Naive thymus-derived CD8-positive, alpha-beta T cell (primary cell): ENCODE measurements around the gene LHFPL5. TPM values are rescaled to one million over a fixed set of nuclear protein-coding genes. Genes with fewer than 3 reads are reported as not detected.
A peak's percentile ranks its signal among the peaks of the same experiment; 100 is the strongest.

Experiments used
- ATAC-seq, 2 donors: fragments of 150-1000 bp; cut with Tn5 transposase in 1 of 2; sonication (Bioruptor Pico), chemical (Tn5 transposase) in 1 of 2; 1 replicate in 1 of 2; 2 replicates in 1 of 2; pipeline ENCODE4 v1.10.0; 2021; ENCODE audit warnings: mild to moderate bottlenecking in 2 of 2, moderate library complexity in 2 of 2
- POLR2A ChIA-PET: fragments of 350-600 bp; sonication (Branson Sonifier 250); formaldehyde crosslinking; loops from one replicate; lab custom pipeline; 2021; ENCODE audit warnings: antibody characterized with exemption; lab: Charles Lee
- DNase-seq, 10 donors: peaks; one replicate each; pipeline versions ENCODE4 v3.0.0 to v3.0.0-alpha.2; 2020 to 2022
- H3K27ac Mint-ChIP-seq, 10 donors: one replicate each; pipeline ENCODE4 v1.8.0; 2020 to 2022; ENCODE audit warnings: mild to moderate bottlenecking in 10 of 10, mixed read lengths in 10 of 10, moderate library complexity in 4 of 10, inconsistent platforms in 1 of 10
- H3K27me3 Mint-ChIP-seq, 5 donors: one replicate each; pipeline ENCODE4 v1.8.0; 2021 to 2022; ENCODE audit warnings: mixed read lengths in 5 of 5
- H3K36me3 Mint-ChIP-seq, 3 donors: one replicate each; pipeline ENCODE4 v1.8.0; 2020 to 2022; ENCODE audit warnings: mixed read lengths in 3 of 3, mild to moderate bottlenecking in 2 of 3, inconsistent platforms in 1 of 3
- H3K4me1 Mint-ChIP-seq, 4 donors: one replicate each; pipeline ENCODE4 v1.8.0; 2021 to 2022; ENCODE audit warnings: mixed read lengths in 4 of 4
- H3K4me3 Mint-ChIP-seq, 10 donors: one replicate each; pipeline ENCODE4 v1.8.0; 2020 to 2022; ENCODE audit warnings: mild to moderate bottlenecking in 10 of 10, mixed read lengths in 10 of 10, moderate library complexity in 6 of 10, inconsistent platforms in 1 of 10
- H3K9me3 Mint-ChIP-seq, 9 donors: one replicate each; pipeline ENCODE4 v1.8.0; 2020 to 2022; ENCODE audit warnings: mixed read lengths in 9 of 9, mild to moderate bottlenecking in 3 of 9, inconsistent platforms in 1 of 9, moderate library complexity in 1 of 9
- polyA plus RNA-seq, 3 donors: library from polyadenylated mRNA; unstranded; fragments of 300-500 nt; fragmentation: Illumina TruSeq; gene quantifications; one replicate each; pipeline ENCODE4 v1.2.3, GENCODE V29; 2021
- total RNA-seq, 8 experiments: library from RNA in 2 of 8; stranded (reverse) in 2 of 8; gene quantifications; one replicate each; pipeline ENCODE4 v1.2.3 and lab custom pipeline; 2021 to 2026

Gene LHFPL5
- total and polyA plus RNA-seq, 5 experiments from 2014 or later, result not detected

- Mint-ChIP-seq H3K4me1 (peaks cover 0 to 13% (median 9%) of the 10 kb centered on the region in 4 donors), H3K4me3 (no peak within 1 kb of the TSS), H3K27me3 (peaks cover 15 to 64% (median 36%) of the 10 kb centered on the region in 5 donors), H3K27ac (no peak within 1 kb of the TSS), H3K36me3 (no peaks in the 10 kb centered on the region), H3K9me3 (peaks cover 0 to 2% (median 0%) of the 10 kb centered on the region in 9 donors)
- ATAC-seq (no peak), DNase-seq (no peak)
- POLR2A ChIA-PET, result no interaction called here
Observed at GRCh38 chr6:35780719-35781118, 24.4 kb upstream of the LHFPL5 start, which contains the start of gene CLPSL1. Gene CLPSL1, plus strand, starts transcription at chr6:35781019. Its CDS starts 92 bp downstream, at chr6:35781111.

- POLR2A ChIA-PET, result no interaction called here
- no peak for ATAC-seq
Observed at GRCh38 chr6:35781290-35781689, 23.9 kb upstream of the LHFPL5 start.

DNA sequence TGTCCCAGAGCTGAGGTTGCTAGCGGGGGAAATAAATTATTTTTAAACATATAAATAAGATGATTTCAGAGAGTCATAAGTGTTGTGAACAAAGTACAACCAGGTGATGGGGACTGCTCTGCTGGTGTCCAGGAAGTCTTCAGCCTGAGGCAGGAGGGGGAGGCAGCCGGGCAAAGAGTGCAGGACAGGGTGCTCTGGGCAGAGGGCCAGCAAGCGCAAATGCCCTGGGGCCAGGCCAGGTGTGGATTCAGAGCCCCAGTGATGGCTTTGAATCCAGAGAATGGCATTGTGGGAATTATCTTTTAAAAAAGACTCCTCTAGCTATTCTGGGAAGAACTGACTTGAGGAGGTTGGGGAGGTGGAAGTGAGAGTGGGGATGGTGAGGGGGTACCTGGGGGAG lies 22.7 kb upstream of the LHFPL5 start:
- POLR2A ChIA-PET, result no interaction called here
- H3K4me1 Mint-ChIP-seq, result peaks cover 0 to 8% (median 4%) of the 10 kb centered on the region in 4 donors
- no peak overlapping the region for H3K4me3 Mint-ChIP-seq
- DNase-seq (no peak), ATAC-seq (no peak)
- H3K27me3 Mint-ChIP-seq, result peaks cover 21 to 65% (median 41%) of the 10 kb centered on the region in 5 donors
- H3K9me3 Mint-ChIP-seq, result peaks cover 0 to 2% (median 0%) of the 10 kb centered on the region in 9 donors
- H3K36me3 Mint-ChIP-seq, result no peaks in the 10 kb centered on the region
- H3K27ac Mint-ChIP-seq, result peak overlapping the region in 1 of 10 donors; percentile 27

More at GRCh38 chr6:35781290-35781689, 23.9 kb upstream of the LHFPL5 start:
- H3K9me3 Mint-ChIP-seq, result peaks cover 0 to 2% (median 0%) of the 10 kb centered on the region in 9 donors
- H3K27me3 Mint-ChIP-seq, result peaks cover 15 to 63% (median 37%) of the 10 kb centered on the region in 5 donors
- DNase-seq, result no peak
- peaks cover 0 to 13% (median 9%) of the 10 kb centered on the region in 4 donors for H3K4me1 Mint-ChIP-seq
- H3K4me3 Mint-ChIP-seq, result no peak overlapping the region
- no peak overlapping the region for H3K27ac Mint-ChIP-seq
- H3K36me3 Mint-ChIP-seq, result no peaks in the 10 kb centered on the region

GRCh38 chr6:35784200-35784599 lies 21.0 kb upstream of the LHFPL5 start:
- peaks cover 0 to 2% (median 0%) of the 10 kb centered on the region in 9 donors for H3K9me3 Mint-ChIP-seq
- no peaks in the 10 kb centered on the region for H3K36me3 Mint-ChIP-seq
- H3K27ac Mint-ChIP-seq, result no peak overlapping the region
- peaks cover 0 to 6% (median under 1%) of the 10 kb centered on the region in 4 donors for H3K4me1 Mint-ChIP-seq
- ATAC-seq (no peak), DNase-seq (no peak)
- H3K4me3 Mint-ChIP-seq, result no peak overlapping the region
- POLR2A ChIA-PET, result no interaction called here
- peaks cover 28 to 67% (median 51%) of the 10 kb centered on the region in 5 donors for H3K27me3 Mint-ChIP-seq

DNA sequence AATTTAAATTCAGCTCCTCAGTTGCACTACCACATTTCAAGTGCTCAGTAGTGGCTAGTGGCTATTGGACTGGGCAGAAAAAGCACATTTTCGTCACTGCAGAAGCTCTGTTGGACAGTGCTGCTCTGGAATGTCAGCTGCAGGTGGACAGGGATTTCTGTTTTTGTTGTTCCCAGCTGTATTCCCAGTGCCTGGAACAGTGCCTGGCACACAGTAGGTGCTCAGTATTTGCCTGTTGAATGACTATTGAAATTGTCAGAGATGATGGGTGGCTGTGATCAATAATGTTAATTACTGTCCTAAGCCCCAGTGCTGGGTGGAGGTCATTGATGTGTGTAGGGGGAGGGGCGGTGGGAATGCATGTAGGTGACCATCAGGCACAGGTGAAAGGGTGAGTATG lies 18.9 kb upstream of the LHFPL5 start:
- Mint-ChIP-seq H3K27ac (no peak overlapping the region), H3K36me3 (no peaks in the 10 kb centered on the region), H3K9me3 (no peaks in the 10 kb centered on the region), H3K4me1 (peaks cover 0 to 4% (median under 1%) of the 10 kb centered on the region in 4 donors), H3K27me3 (peaks cover 27 to 72% (median 57%) of the 10 kb centered on the region in 5 donors), H3K4me3 (no peak overlapping the region)
- DNase-seq (no peak), ATAC-seq (no peak)
- POLR2A ChIA-PET, result no interaction called here

- peaks cover 27 to 66% (median 55%) of the 10 kb centered on the region in 5 donors for H3K27me3 Mint-ChIP-seq
- no peak overlapping the region for H3K27ac Mint-ChIP-seq
- no peak for ATAC-seq
- POLR2A ChIA-PET, result no interaction called here
- no peak overlapping the region for H3K4me3 Mint-ChIP-seq
- H3K4me1 Mint-ChIP-seq, result peaks cover 0 to 4% (median under 1%) of the 10 kb centered on the region in 4 donors
- no peaks in the 10 kb centered on the region for H3K9me3 Mint-ChIP-seq
- DNase-seq, result no peak
- no peaks in the 10 kb centered on the region for H3K36me3 Mint-ChIP-seq
Observed at GRCh38 chr6:35786810-35787209, 18.3 kb upstream of the LHFPL5 start.

- Mint-ChIP-seq H3K36me3 (no peaks in the 10 kb centered on the region), H3K27ac (no peak overlapping the region), H3K4me1 (peaks cover 0 to 4% (median under 1%) of the 10 kb centered on the region in 4 donors), H3K27me3 (peaks cover 24 to 59% (median 54%) of the 10 kb centered on the region in 5 donors), H3K4me3 (no peak overlapping the region), H3K9me3 (no peaks in the 10 kb centered on the region)
- no peak for ATAC-seq
- DNase-seq, result no peak
- POLR2A ChIA-PET, result interaction anchor here (0.6 kb wide), 2 partner anchors 45 to 1126 kb away, joined by 8 to 10 read pairs; no protein-coding TSS in a partner anchor
Observed at GRCh38 chr6:35787266-35788218, 17.6 kb upstream of the LHFPL5 start.

GRCh38 chr6:35788423-35788982 lies 16.6 kb upstream of the LHFPL5 start:
- H3K4me3 Mint-ChIP-seq, result no peak overlapping the region
- H3K27me3 Mint-ChIP-seq, result peaks cover 24 to 58% (median 55%) of the 10 kb centered on the region in 5 donors

DNA sequence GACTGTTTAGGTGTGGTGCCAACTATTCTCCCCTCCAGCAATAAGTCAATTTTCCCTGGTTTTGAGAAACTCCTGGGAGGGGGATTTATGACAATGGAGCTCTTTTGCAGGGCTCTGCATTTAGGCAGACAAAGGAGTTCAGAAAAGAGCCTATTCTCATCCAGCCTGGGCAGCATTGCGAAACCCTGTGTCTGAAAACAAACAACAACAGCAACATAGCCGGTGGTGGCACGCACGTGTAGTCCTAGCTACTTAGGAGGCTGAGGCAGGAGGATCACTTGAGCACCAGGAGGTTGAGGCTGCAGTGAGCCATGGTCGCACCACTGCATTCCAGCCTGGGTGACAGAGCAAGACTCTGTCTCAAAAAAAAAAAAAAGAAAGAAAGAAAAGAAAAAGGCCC lies 14.5 kb upstream of the LHFPL5 start:
- Mint-ChIP-seq H3K27me3 (peaks cover 23 to 46% (median 39%) of the 10 kb centered on the region in 5 donors), H3K4me1 (peaks cover 0 to 4% (median under 1%) of the 10 kb centered on the region in 4 donors), H3K9me3 (no peaks in the 10 kb centered on the region), H3K36me3 (no peaks in the 10 kb centered on the region), H3K4me3 (no peak overlapping the region), H3K27ac (no peak overlapping the region)
- POLR2A ChIA-PET, result no interaction called here
- ATAC-seq (no peak), DNase-seq (no peak)

More at GRCh38 chr6:35788423-35788982, 16.6 kb upstream of the LHFPL5 start:
- DNase-seq (no peak), ATAC-seq (no peak)
- Mint-ChIP-seq H3K36me3 (no peaks in the 10 kb centered on the region), H3K4me1 (peaks cover 0 to 4% (median under 1%) of the 10 kb centered on the region in 4 donors), H3K9me3 (no peaks in the 10 kb centered on the region), H3K27ac (no peak overlapping the region)
- POLR2A ChIA-PET, result interaction anchor here (0.6 kb wide), 1 partner anchor 1127 kb away, joined by 8 read pairs; no protein-coding TSS in a partner anchor

DNA sequence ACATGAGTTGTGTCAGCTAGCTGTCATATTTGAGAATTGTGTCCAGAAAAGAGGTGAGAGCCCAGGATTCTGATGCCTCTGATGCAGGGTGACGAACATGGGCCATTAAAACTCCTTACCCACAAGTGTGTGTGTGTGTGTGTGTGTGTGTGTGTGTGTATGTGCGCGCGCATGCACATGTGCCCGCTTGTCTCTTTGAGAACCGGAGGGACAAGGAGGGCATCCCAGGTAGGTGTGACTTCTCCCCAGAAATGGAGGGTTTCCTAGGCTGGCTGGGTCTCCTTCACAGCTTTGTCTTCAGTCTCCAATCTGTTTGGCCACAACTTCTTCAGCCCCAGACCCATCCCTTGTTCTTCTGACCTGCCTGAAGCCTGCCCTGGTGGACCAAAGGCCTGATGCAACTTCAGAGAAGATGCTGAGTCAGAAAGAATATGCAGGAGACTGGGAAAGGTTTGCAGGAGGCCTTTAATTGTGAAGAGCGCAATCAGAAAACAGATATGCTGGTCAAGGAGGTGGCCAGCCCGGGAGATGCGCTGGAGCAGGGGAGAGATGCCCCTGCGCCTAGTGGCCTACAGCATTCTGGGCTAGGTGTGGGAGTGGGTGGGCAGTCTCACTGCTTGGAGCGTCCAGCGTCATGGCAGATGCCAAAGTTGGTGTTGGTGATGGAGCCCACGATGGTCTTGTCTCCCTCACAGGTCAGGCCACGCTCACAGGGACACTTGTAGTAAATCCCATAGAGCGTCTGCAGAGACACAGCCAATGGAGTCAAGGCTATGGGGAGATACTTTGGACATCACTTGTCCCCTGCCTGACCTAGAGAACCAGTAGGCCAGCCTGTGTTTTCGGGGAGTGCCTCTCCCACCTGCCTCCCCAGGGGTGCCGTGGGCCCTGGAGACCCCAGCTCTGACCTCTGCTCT lies 10.4 kb upstream of the LHFPL5 start:
- Mint-ChIP-seq H3K27me3 (peaks cover 4 to 16% (median 11%) of the 10 kb centered on the region in 5 donors), H3K9me3 (no peaks in the 10 kb centered on the region), H3K27ac (peak overlapping the region in 1 of 10 donors; percentile 83), H3K4me1 (no peaks in the 10 kb centered on the region), H3K4me3 (no peak overlapping the region), H3K36me3 (no peaks in the 10 kb centered on the region)
- DNase-seq (no peak), ATAC-seq (no peak)
- POLR2A ChIA-PET, result no interaction called here

DNA sequence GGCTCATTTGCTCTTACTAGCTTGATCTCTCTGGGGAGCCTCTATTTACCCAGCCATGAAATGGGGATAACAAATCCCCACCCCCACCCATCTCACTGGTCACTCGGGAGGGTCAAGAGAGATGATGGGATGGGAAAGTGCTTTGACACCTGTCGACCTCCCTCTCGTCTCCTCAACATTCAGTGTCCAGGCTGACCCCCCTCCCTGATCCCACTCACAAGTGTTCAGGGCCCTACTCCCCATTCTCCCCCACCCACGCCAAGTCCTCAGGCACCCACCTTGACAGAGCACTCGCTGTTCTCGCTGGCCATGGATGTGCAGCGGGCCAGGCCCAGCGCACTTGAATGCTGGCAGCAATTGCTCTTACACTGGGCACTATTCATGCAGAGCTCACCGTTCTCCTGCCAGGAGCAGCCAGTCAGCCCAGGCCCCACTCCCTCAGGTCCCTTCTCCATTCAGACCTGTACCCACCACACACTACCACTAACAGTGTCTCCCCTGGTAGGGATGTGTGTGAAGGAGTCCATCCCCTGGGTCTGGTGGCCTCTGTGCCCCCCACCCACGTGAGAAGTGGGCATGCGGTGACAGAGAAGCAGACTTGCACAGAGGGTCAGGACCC lies 9.6 kb upstream of the LHFPL5 start:
- Mint-ChIP-seq H3K27ac (no peak overlapping the region), H3K9me3 (no peaks in the 10 kb centered on the region), H3K36me3 (no peaks in the 10 kb centered on the region), H3K4me1 (no peaks in the 10 kb centered on the region), H3K4me3 (no peak overlapping the region), H3K27me3 (peaks cover 1 to 12% (median 3%) of the 10 kb centered on the region in 5 donors)
- POLR2A ChIA-PET, result no interaction called here
- ATAC-seq (no peak), DNase-seq (no peak)
